Measurements from ENCODE around the gene EOGT.
A peak's percentile ranks its signal among the peaks of the same experiment; 100 is the strongest.

Gene EOGT

DNA sequence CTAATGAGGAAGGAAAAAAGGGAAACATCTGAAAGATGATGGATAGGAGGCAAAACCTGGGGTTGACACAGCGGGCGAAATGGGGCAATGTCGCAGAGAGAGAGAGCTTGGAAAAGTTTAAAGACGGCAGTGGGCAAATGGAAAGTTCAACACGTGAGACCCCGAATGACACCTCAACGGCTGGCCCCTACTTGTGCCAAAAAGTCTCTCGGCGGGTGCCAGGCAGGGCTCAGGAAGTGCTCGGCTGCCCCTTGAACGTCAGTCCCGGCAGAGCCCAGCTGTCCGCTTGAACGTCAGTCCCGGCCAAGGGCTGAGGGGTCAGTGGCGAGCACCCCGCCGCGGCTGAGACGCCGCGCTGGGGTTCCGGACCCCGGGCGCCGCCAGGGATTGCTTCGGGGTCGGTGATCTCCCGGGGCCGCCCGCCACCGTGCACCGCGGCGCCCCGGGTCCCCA is 658 bp downstream of the EOGT start:
- Histone ChIP-seq H3K36me3 (peaks cover 5% of the 10 kb centered on the region), H3K4me3 (ENCODE audit: low read depth, low read length) (peak overlapping the region; percentile 74), H3K9me3 (no peaks in the 10 kb centered on the region), H3K27me3 (no peaks in the 10 kb centered on the region), H3K4me1 (peaks cover 11% of the 10 kb centered on the region; the same call in 1 of the 2 replicates)
- peak; percentile 45 for DNase-seq
- TF ChIP-seq, protein P1, sequence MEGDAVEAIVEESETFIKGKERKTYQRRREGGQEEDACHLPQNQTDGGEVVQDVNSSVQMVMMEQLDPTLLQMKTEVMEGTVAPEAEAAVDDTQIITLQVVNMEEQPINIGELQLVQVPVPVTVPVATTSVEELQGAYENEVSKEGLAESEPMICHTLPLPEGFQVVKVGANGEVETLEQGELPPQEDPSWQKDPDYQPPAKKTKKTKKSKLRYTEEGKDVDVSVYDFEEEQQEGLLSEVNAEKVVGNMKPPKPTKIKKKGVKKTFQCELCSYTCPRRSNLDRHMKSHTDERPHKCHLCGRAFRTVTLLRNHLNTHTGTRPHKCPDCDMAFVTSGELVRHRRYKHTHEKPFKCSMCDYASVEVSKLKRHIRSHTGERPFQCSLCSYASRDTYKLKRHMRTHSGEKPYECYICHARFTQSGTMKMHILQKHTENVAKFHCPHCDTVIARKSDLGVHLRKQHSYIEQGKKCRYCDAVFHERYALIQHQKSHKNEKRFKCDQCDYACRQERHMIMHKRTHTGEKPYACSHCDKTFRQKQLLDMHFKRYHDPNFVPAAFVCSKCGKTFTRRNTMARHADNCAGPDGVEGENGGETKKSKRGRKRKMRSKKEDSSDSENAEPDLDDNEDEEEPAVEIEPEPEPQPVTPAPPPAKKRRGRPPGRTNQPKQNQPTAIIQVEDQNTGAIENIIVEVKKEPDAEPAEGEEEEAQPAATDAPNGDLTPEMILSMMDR (IDR thresholded peaks at IDR 0.05; ENCODE audit: low read depth, low read length) = no peak

DNA sequence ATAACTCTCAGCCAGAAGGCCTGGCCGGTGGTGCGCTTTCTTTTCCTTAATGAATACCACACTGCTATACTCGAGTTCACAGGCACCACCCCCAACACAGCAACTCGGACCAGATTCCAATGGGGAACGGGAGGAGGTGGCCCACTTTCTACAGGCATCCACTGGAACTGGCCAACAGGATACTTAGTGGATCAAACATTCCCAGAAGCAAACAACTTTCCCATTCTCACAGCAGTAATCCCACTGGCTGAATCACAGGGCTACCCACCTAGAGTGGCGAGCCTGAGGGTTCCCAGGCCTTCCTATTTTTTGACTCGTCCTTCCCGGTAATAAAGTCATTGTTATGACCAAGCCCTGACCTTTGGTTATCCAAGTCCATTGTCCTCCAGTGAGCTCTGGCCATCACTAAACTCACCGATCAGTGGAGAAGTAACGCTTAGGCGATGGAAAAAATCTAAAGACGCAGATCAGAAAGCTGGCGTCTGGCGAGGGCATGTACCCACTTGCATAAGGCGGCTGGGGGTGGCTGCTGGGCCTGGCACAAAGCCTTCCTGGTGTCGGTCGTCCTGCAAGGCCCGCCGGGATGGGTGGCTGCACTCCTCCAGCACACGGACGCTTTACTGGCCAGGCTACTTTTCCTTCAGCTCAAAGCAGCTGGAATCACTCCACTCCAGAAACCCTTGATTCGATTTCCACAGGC is 1.2 kb downstream of the EOGT start:
- H3K9me3 ChIP-seq = no peaks in the 10 kb centered on the region
- H3K36me3 ChIP-seq = peaks cover 5% of the 10 kb centered on the region
- DNase-seq = peak; percentile 27
- peak overlapping the region; percentile 74 for H3K4me3 ChIP-seq (ENCODE audit: low read depth, low read length)
- TF ChIP-seq, protein P1 (IDR thresholded peaks at IDR 0.05; ENCODE audit: low read depth, low read length) = no peak
- peaks cover 11% of the 10 kb centered on the region; the same call in 1 of the 2 replicates for H3K4me1 ChIP-seq
- no peaks in the 10 kb centered on the region for H3K27me3 ChIP-seq

DNA sequence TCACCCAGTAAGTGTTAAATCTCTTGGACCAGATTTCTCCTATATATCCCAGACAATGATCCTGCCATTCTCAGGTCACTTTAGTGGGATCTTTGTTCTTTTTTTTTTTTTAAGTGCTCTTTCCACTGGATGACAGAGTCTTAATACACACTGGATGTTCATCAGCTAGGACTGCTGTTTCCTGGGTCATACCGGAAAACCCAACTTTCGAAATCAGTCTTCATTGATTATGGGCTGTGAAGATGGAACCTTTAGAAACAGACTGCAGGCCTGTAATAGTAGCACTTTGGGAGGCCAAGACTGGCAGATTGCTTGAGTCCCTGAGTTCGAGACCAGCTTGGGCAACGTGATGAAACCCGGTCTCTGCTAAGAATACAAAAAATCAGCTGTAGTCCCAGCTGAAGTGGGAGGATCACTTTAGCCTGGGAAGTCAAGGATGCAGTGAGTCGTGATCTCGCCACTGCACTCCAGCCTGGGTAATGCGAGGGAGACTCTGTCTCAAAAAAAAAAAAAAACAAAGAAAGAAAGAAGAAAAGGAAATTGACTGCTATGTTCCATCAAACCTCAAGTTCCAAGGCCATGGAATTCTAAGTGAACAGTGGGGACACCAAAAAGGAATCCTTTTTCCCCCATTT is 2.3 kb downstream of the EOGT start:
- no peaks in the 10 kb centered on the region for H3K9me3 ChIP-seq
- no peak overlapping the region for H3K4me3 ChIP-seq (ENCODE audit: low read depth, low read length)
- DNase-seq = no peak
- H3K27me3 ChIP-seq = no peaks in the 10 kb centered on the region
- TF ChIP-seq, protein P1 (IDR thresholded peaks at IDR 0.05; ENCODE audit: low read depth, low read length) = no peak
- H3K4me1 ChIP-seq = 0 out of 2 replicates have a peak, but pooled peaks cover 6% of the 10 kb centered on the region
- peaks cover 5% of the 10 kb centered on the region for H3K36me3 ChIP-seq

DNA sequence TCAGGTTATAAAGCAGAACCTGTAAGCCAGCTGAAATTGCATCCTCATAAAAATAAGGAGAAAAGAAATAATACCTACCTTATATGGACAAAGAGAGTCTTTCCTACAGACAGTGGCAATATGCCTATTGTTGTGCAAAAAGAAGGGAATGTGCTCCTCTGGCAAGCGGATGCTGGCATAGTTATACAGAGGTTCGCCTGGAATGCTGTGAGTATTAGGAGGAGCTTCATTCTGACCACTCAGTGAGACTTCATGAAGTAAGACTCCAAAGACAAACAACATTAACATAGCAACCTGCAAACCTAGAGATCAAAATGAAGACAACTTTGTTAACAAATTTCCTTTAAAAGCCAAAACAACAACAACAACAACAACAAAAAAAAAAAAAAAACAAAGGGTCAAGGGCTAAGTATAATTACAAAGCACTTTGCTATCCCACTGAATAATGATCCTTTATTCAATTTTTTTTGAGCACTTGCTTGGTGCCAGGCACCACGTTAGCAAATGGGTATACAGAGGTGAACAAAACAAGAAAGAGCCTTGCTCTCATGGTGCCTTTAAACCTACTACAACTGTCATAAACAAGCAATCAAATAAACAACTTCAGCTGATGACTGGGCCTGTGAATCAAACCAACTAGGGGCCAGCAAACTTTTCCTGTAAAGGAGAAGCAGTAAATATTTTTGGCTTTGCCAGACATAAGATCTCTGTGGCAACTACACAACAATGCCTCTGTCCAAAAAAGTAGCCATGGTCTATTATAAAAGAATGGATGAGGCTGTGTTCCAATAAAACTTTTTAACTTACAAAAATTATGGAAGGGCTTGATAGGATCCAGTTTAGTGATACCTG is 3.7 kb downstream of the EOGT start:
- peaks cover 5% of the 10 kb centered on the region for H3K36me3 ChIP-seq
- H3K4me3 ChIP-seq (ENCODE audit: low read depth, low read length) = no peak overlapping the region
- TF ChIP-seq, protein P1 (IDR thresholded peaks at IDR 0.05; ENCODE audit: low read depth, low read length) = no peak
- H3K9me3 ChIP-seq = no peaks in the 10 kb centered on the region
- no peaks in the 10 kb centered on the region for H3K27me3 ChIP-seq
- DNase-seq = no peak
- H3K4me1 ChIP-seq = 0 out of 2 replicates have a peak, but pooled peaks cover 6% of the 10 kb centered on the region

DNA sequence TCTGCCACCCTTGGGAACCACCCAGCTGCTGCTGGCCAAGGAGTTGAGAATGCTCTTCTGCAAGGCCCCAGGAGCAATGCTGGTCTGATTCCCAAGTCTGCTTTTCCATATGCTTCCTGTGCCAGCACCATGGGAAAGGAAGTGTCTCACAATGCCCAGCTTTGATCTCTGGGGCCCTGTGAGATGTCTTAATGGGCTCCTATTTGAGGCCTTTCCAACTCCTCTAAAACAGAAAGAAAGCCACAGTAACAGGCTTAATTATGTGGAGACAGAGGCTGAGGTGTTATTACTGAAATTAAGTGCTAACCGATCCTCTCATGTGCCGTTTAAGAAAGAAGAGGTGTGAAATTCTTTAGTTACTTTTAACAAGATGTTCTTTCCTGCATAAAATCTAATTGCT is 4.5 kb downstream of the EOGT start:
- no peak overlapping the region for H3K4me3 ChIP-seq (ENCODE audit: low read depth, low read length)
- H3K27me3 ChIP-seq = no peaks in the 10 kb centered on the region
- TF ChIP-seq, protein P1 (IDR thresholded peaks at IDR 0.05; ENCODE audit: low read depth, low read length) = no peak
- no peak for DNase-seq
- no peaks in the 10 kb centered on the region for H3K9me3 ChIP-seq
- peaks cover 5% of the 10 kb centered on the region for H3K36me3 ChIP-seq
- 0 out of 2 replicates have a peak, but pooled peaks cover 6% of the 10 kb centered on the region for H3K4me1 ChIP-seq

Data from BE2C (cell line).